Brain microvascular endothelial cell (primary cell): ENCODE results near the gene CYTL1.

Experiments
- DNase-seq: peaks from one replicate; pipeline ENCODE4 v3.0.0-alpha.2; 2020
- H3K27ac ChIP-seq: fragments of 250-450 bp; sonication (Bioruptor Pico); 2 replicates; pipeline ENCODE4 v1.5.1; 2020; ENCODE audit warnings: mild to moderate bottlenecking, moderate library complexity
- H3K27me3 ChIP-seq: fragments of 250-450 bp; sonication (Bioruptor Pico); replicated peaks from 2 replicates; pipeline ENCODE4 v1.5.1; 2020; ENCODE audit warnings: mild to moderate bottlenecking
- H3K36me3 ChIP-seq: fragments of 250-450 bp; sonication (Bioruptor Pico); replicated peaks from 2 replicates; pipeline ENCODE4 v1.5.1; 2020; ENCODE audit warnings: mild to moderate bottlenecking
- H3K4me3 ChIP-seq: 2 replicates; pipeline ENCODE4 v1.5.1; 2011; ENCODE audit warnings: low read depth, mild to moderate bottlenecking, control low read depth, low read length, moderate library complexity
- CTCF ChIP-seq: IDR thresholded peaks from 2 replicates; pipeline ENCODE4 v1.5.1; 2011; ENCODE audit warnings: low read depth, mild to moderate bottlenecking, moderate library complexity, low read length, control low read depth, inconsistent platforms; ENCODE audit errors: missing control alignments
- in situ Hi-C: cut with HindIII; loops from 2 replicates; pipeline ENCODE4 v1.10.0; 2017; ENCODE audit warnings: low sequenced_read_pairs, low pct_ligation_motif_present

Gene CYTL1

DNA sequence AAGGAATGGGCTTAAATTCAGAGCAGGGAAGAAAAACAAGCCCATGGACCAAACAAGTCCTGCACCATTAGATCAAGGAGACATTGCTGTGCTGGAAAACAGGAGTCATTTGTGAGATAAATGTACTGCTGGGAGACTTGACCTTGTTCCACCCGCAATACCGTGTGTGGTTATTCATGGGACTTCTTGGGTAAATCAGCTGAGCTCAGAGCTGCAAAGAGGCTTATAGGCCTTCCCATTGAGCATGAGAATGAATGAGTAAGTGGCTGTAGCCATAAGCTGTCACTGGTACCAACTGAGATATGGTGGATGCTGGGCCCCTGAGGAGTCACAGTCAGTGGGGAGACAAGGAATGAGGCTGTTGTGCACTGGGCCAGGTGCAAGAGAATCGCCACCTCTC is 2.3 kb upstream of the CYTL1 start:
- in situ Hi-C loops: no loop called here
- Histone ChIP-seq H3K27me3 (no peaks in the 10 kb centered on the region), H3K4me3 (no peak overlapping the region), H3K27ac (no peak overlapping the region), H3K36me3 (no peaks in the 10 kb centered on the region)
- no peak for DNase-seq
- TF ChIP-seq CTCF: no peak

- Histone ChIP-seq H3K36me3 (no peaks in the 10 kb centered on the region), H3K4me3 (no peak overlapping the region), H3K27ac (no peak overlapping the region), H3K27me3 (no peaks in the 10 kb centered on the region)
- in situ Hi-C loops: no loop called here
- no peak for TF ChIP-seq CTCF
- DNase-seq: no peak
These were observed 1.1 kb upstream of the CYTL1 start for GRCh38 chr4:5020341-5020740.

DNA sequence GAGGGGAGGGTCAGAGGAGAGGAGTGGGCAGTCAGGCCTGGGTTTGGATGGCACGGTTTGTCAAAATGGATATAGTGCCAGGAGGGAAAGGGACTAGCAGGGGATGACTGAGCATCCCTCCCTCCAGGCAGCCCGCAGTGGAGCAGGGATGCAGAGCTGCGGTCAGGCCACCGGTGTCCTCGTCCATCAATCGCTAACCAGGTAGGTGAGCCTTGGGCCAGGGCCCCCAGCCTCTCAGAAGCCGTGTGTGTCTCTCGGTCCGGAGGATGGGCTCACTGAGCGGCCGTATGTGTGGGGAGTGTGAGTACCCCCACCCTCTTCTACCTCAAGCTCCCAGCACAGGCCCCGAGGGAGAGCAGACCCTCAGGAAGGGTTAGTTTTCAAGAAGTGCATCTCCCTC is 538 bp upstream of the CYTL1 start:
- TF ChIP-seq CTCF: no peak
- no peaks in the 10 kb centered on the region for H3K36me3 ChIP-seq
- no peak overlapping the region for H3K27ac ChIP-seq
- no peak overlapping the region for H3K4me3 ChIP-seq
- H3K27me3 ChIP-seq: no peaks in the 10 kb centered on the region
- in situ Hi-C loops: no loop called here
- DNase-seq: no peak

DNA sequence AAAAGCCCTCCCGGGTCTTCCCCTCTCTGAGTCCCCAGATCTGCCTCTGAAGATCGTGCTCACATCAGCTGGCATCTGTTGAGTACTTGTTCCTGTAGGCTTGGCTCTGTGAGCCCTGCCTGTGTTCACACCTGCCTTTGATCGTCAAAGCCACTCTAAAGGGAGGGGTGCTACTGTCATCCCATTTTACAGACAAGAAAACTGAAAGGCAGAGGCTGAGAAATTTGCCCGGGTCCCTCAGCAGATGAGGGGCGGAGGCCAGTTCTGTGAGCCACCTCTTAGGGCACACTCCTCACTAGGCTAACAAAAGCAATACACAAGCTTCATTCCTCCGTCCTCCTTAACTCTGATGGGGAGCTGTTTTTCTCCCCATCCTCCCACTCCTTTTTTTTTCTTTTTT is 655 bp downstream of the CYTL1 start:
- no peak for TF ChIP-seq CTCF
- in situ Hi-C loops: no loop called here

DNA sequence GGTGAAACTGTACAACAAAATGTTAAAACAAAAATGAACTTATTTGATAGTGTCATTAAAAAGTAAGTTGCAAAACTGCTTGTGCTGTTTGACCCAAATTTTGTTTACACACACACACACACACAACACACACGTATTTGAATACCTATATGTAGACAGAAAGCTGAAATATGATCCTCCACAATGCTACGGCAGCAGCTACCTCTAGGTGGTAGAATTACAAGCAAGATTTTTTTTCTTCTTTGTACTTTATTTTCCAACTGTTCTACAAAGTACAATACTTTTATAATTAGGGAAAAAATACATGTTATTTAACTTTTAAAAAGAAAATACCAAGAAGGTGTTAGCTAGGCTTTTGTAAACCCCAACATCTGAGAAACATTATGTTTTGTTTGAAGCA is 1.2 kb downstream of the CYTL1 start:
- H3K4me3 ChIP-seq: no peak overlapping the region
- peak; percentile 20 for TF ChIP-seq CTCF
- no peak for DNase-seq
- no peaks in the 10 kb centered on the region for H3K27me3 ChIP-seq
- H3K27ac ChIP-seq: no peak overlapping the region
- H3K36me3 ChIP-seq: no peaks in the 10 kb centered on the region
- in situ Hi-C loops: no loop called here

More for the DNA sequence above, 655 bp downstream of the CYTL1 start:
- H3K27me3 ChIP-seq: no peaks in the 10 kb centered on the region
- no peaks in the 10 kb centered on the region for H3K36me3 ChIP-seq
- peak overlapping the region; percentile 5 for H3K4me3 ChIP-seq
- DNase-seq: no peak
- no peak overlapping the region for H3K27ac ChIP-seq

GRCh38 chr4:5014007-5014682 is 5.1 kb downstream of the CYTL1 start:
- no peak for DNase-seq
- in situ Hi-C loops: no loop called here

More at GRCh38 chr4:5014007-5014682, 5.1 kb downstream of the CYTL1 start:
- H3K27ac ChIP-seq: no peak overlapping the region
- no peaks in the 10 kb centered on the region for H3K36me3 ChIP-seq
- H3K4me3 ChIP-seq: no peak overlapping the region
- no peaks in the 10 kb centered on the region for H3K27me3 ChIP-seq
- no peak for TF ChIP-seq CTCF
